HCT116 (cell line): Measurements from ENCODE around the gene EVC. TPM values are rescaled to one million over a fixed set of nuclear protein-coding genes. Genes with fewer than 3 reads are reported as not detected.

ENCODE experiments used
- ATAC-seq: fragments of 200-7000 bp; cut with Tn5 transposase; 2 replicates; pipeline ENCODE4 v1.9.1; 2020; ENCODE audit warnings: mild to moderate bottlenecking, moderate library complexity
- BruUV-seq: library from RNA; stranded (reverse); fragments of 400-500 nt; replicated peaks from 2 replicates; lab custom pipeline; 2021; lab: Mats Ljungman, UMichigan
- CTCF ChIA-PET: fragments of 300-600 bp; sonication (Branson Sonifier 250); formaldehyde crosslinking; loops from one replicate; lab custom pipeline; 2021; ENCODE audit warnings: antibody characterized with exemption; lab: Charles Lee
- POLR2A ChIA-PET: fragments of 300-600, 350-600 bp; sonication (Branson Sonifier 250); formaldehyde crosslinking; loops from one replicate; lab custom pipeline; 2021; ENCODE audit warnings: antibody characterized with exemption; lab: Charles Lee
- RAD21 ChIA-PET, 2 experiments: fragments of 300-600 bp; sonication (Branson Sonifier 250); formaldehyde crosslinking; loops; one replicate each; lab custom pipeline; 2023; ENCODE audit warnings: low total read pairs in 2 of 2; ENCODE audit not compliant: uncharacterized antibody in 2 of 2, unreplicated experiment in 2 of 2, low non-redundant PET in 1 of 2; lab: Charles Lee
- DNase-seq: peaks from one replicate; pipeline ENCODE4 v3.0.0-alpha.2; 2010; ENCODE audit warnings: low read depth, low spot score
- H2AFZ ChIP-seq: fragments of 200-600 bp; shearing (Covaris generic), sonication (generic); 2 replicates; pipeline ENCODE4 v1.6.1; 2017; ENCODE audit warnings: low read depth, mixed run types, mixed read lengths, antibody characterized with exemption, low read length; ENCODE audit not compliant: poor library complexity, severe bottlenecking
- H3K27ac ChIP-seq: 2 replicates; pipeline ENCODE4 v1.5.1; 2012; ENCODE audit warnings: low read depth, low read length
- H3K27me3 ChIP-seq: fragments of 200-600 bp; sonication (generic); 2 replicates; pipeline ENCODE4 v1.6.1; 2016; ENCODE audit warnings: mixed run types, low read length, mixed read lengths; ENCODE audit not compliant: insufficient read depth
- H3K36me3 ChIP-seq, 2 experiments: fragments of 200-500 bp in 1 of 2; fragments of 200-600 bp in 1 of 2; sonication (Bioruptor generic) in 1 of 2; sonication (generic) in 1 of 2; 2 replicates each; pipeline versions ENCODE4 v1.5.1 to v1.6.1; 2014 to 2016; ENCODE audit warnings: low read length in 2 of 2, inconsistent platforms in 1 of 2, mixed read lengths in 1 of 2, mixed run types in 1 of 2; ENCODE audit not compliant: insufficient read depth in 2 of 2, control insufficient read depth in 1 of 2
- H3K4me1 ChIP-seq, 2 experiments: fragments of 200-600 bp in 1 of 2; sonication (generic) in 1 of 2; 2 replicates each; pipeline versions ENCODE4 v1.5.1 to v1.6.1; 2012 to 2017; ENCODE audit warnings: low read length in 2 of 2, inconsistent platforms in 1 of 2, mild to moderate bottlenecking in 1 of 2, mixed read lengths in 1 of 2, mixed run types in 1 of 2, moderate library complexity in 1 of 2; ENCODE audit not compliant: insufficient read depth in 2 of 2, control insufficient read depth in 1 of 2
- H3K4me2 ChIP-seq: fragments of 200-600 bp; sonication (generic); 2 replicates; pipeline ENCODE4 v1.6.1; 2017; ENCODE audit warnings: mixed run types, low read length, mixed read lengths
- H3K4me3 ChIP-seq, 2 experiments: fragments of 200-600 bp in 1 of 2; sonication (generic) in 1 of 2; replicated peaks in 1 of 2; 2 replicates each; pipeline ENCODE4 v1.5.1; 2011 to 2016; ENCODE audit warnings: low read length in 2 of 2, control low read depth in 1 of 2, low read depth in 1 of 2, mild to moderate bottlenecking in 1 of 2, mixed read lengths in 1 of 2, mixed run types in 1 of 2
- H3K79me2 ChIP-seq: fragments of 200-600 bp; sonication (generic); 2 replicates; pipeline ENCODE4 v1.6.1; 2017; ENCODE audit warnings: mild to moderate bottlenecking, mixed run types, low read length, moderate library complexity, mixed read lengths; ENCODE audit not compliant: insufficient read depth
- H3K9ac ChIP-seq: fragments of 200-600 bp; sonication (generic); 2 replicates; pipeline ENCODE4 v1.6.1; 2016; ENCODE audit warnings: low read length, mixed read lengths
- H3K9me2 ChIP-seq: fragments of 200-600 bp; sonication (generic), shearing (Covaris generic); 2 replicates; pipeline ENCODE4 v1.6.1; 2017; ENCODE audit warnings: mixed run types, mild to moderate bottlenecking, moderate library complexity; ENCODE audit not compliant: insufficient read depth
- H3K9me3 ChIP-seq, 2 experiments: fragments of 200-500 bp in 1 of 2; fragments of 200-600 bp in 1 of 2; sonication (Bioruptor generic) in 1 of 2; sonication (generic) in 1 of 2; 2 replicates each; pipeline ENCODE4 v1.6.1; 2014 to 2017; ENCODE audit warnings: low read length in 2 of 2, mixed read lengths in 2 of 2, inconsistent platforms in 1 of 2, low read depth in 1 of 2, mild to moderate bottlenecking in 1 of 2, mixed run types in 1 of 2, moderate library complexity in 1 of 2; ENCODE audit not compliant: control insufficient read depth in 1 of 2, insufficient read depth in 1 of 2
- H4K20me1 ChIP-seq: fragments of 200-600 bp; sonication (generic), shearing (Covaris generic); 2 replicates; pipeline ENCODE4 v1.6.1; 2017; ENCODE audit warnings: mixed run types, mild to moderate bottlenecking, moderate library complexity; ENCODE audit not compliant: insufficient read depth
- CBX3 ChIP-seq: IDR thresholded peaks from 2 replicates; pipeline ENCODE4 v1.6.1; 2012; ENCODE audit warnings: low read depth
- CEBPB ChIP-seq: IDR thresholded peaks from 2 replicates; pipeline ENCODE4 v1.6.1; 2012; ENCODE audit warnings: low read depth
- CTCF ChIP-seq, 3 experiments: fragments of 200-600 bp in 1 of 3; sonication (generic) in 1 of 3; IDR thresholded peaks in 2 of 3; conservative IDR thresholded peaks in 1 of 3; 2 replicates each; pipeline ENCODE4 v1.5.1; 2012 to 2017; ENCODE audit warnings: low read depth in 2 of 3, low read length in 2 of 3, antibody characterized with exemption in 1 of 3, borderline replicate concordance in 1 of 3, control low read depth in 1 of 3, mild to moderate bottlenecking in 1 of 3, mixed read lengths in 1 of 3, mixed run types in 1 of 3, moderate library complexity in 1 of 3; ENCODE audit not compliant: insufficient read depth in 1 of 3
- EGR1 ChIP-seq: IDR thresholded peaks from 2 replicates; pipeline ENCODE4 v1.6.1; 2012; ENCODE audit warnings: low read depth
- EZH2 ChIP-seq: fragments of 200-600 bp; sonication (generic); IDR thresholded peaks from 2 replicates; pipeline ENCODE4 v1.6.1; 2017; ENCODE audit warnings: antibody characterized with exemption, mixed run types
- EZH2phosphoT487 ChIP-seq: fragments of 200-600 bp; IDR thresholded peaks from 2 replicates; pipeline ENCODE4 v1.6.1; 2018; ENCODE audit warnings: antibody characterized with exemption, borderline replicate concordance
- FOSL1 ChIP-seq: IDR thresholded peaks from 2 replicates; pipeline ENCODE4 v1.6.1; 2012; ENCODE audit warnings: low read depth
- JUND ChIP-seq: IDR thresholded peaks from 2 replicates; pipeline ENCODE4 v1.6.1; 2012
- MAX ChIP-seq: IDR thresholded peaks from 2 replicates; pipeline ENCODE4 v1.6.1; 2012
- POLR2AphosphoS5 ChIP-seq: IDR thresholded peaks from 2 replicates; pipeline ENCODE4 v1.6.1; 2011; ENCODE audit warnings: mild to moderate bottlenecking, low read depth, low read length, moderate library complexity
- RAD21 ChIP-seq: IDR thresholded peaks from 2 replicates; pipeline ENCODE4 v1.6.1; 2012; ENCODE audit warnings: low read depth, mild to moderate bottlenecking
- REST ChIP-seq: IDR thresholded peaks from 2 replicates; pipeline ENCODE4 v1.6.1; 2012; ENCODE audit warnings: low read depth
- SIN3A ChIP-seq: IDR thresholded peaks from 2 replicates; pipeline ENCODE4 v1.6.1; 2012; ENCODE audit warnings: low read depth
- SP1 ChIP-seq: IDR thresholded peaks from 2 replicates; pipeline ENCODE4 v1.6.1; 2012; ENCODE audit warnings: low read depth
- SRF ChIP-seq: IDR thresholded peaks from 2 replicates; pipeline ENCODE4 v1.6.1; 2012; ENCODE audit warnings: low read depth
- TCF7L2 ChIP-seq: IDR thresholded peaks from 2 replicates; pipeline ENCODE4 v1.7.0; 2011; ENCODE audit warnings: borderline replicate concordance, inconsistent platforms; ENCODE audit not compliant: insufficient read depth, insufficient read length; ENCODE audit errors: extremely low read depth
- YY1 ChIP-seq: IDR thresholded peaks from 2 replicates; pipeline ENCODE4 v1.6.1; 2011; ENCODE audit warnings: low read length, low read depth, moderate library complexity, mild to moderate bottlenecking; ENCODE audit not compliant: insufficient replicate concordance; ENCODE audit errors: extremely low read depth
- ZFX ChIP-seq: fragments of 450-650 bp; IDR thresholded peaks from 2 replicates; pipeline ENCODE4 v1.6.1; 2017
- intact Hi-C: fragments of 100-400 bp; cut with micrococcal nuclease; formaldehyde crosslinking; loops from 2 replicates; pipeline ENCODE4 v1.10.0; 2022
- total RNA-seq: library from RNA; stranded (reverse); gene quantifications from one replicate; pipeline ENCODE4 v1.2.1, GENCODE V29; 2021; ENCODE audit not compliant: unreplicated experiment
- TF ChIP-seq, protein P1 (sequence below): IDR thresholded peaks from 2 replicates; pipeline ENCODE4 v1.6.1; 2012

Gene EVC
- total RNA-seq, 1 experiment from 2014 or later: 0.15 TPM

- Histone ChIP-seq H4K20me1 (no peaks in the 10 kb centered on the region), H3K4me1 (no peaks in the 10 kb centered on the region), H3K4me2 (no peak overlapping the region), H2AFZ (no peak overlapping the region), H3K36me3 (no peaks in the 10 kb centered on the region), H3K4me3 (no peak overlapping the region), H3K27me3 (peaks cover 8% of the 10 kb centered on the region; the same call in 1 of the 2 replicates), H3K27ac (no peak overlapping the region), H3K9ac (no peak overlapping the region)
- DNase-seq (no peak), ATAC-seq (no peak)
- CTCF ChIA-PET: no interaction called here
- POLR2A ChIA-PET: no interaction called here
- RAD21 ChIA-PET: no interaction called here
- BruUV-seq: no TSS peak
- intact Hi-C loops: no loop called here
- TF ChIP-seq JUND (no peak), YY1 (no peak), CEBPB (no peak), EGR1 (no peak), ZFX (no peak), REST (no peak), SP1 (no peak), EZH2 (no peak), EZH2phosphoT487 (no peak), CTCF (IDR thresholded peaks at IDR 0.05 in 2 of 3, conservative IDR thresholded peaks at IDR 0.05 in 1 of 3; ENCODE audit: borderline replicate concordance in 1 of 3, insufficient read depth in 1 of 3, low read depth in 2 of 3, low read length in 2 of 3) (no peak), MAX (no peak), CBX3 (no peak), SRF (no peak), SIN3A (no peak), POLR2AphosphoS5 (no peak), TCF7L2 (no peak), FOSL1 (no peak), RAD21 (no peak)
- TF ChIP-seq, protein P1, sequence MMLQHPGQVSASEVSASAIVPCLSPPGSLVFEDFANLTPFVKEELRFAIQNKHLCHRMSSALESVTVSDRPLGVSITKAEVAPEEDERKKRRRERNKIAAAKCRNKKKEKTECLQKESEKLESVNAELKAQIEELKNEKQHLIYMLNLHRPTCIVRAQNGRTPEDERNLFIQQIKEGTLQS: no peak
- TF ChIP-seq, all 23 proteins: peak for 0
- Histone ChIP-seq H3K9me3 (no peaks in the 10 kb centered on the region), H3K9me2 (no peaks in the 10 kb centered on the region), H3K79me2 (no peaks in the 10 kb centered on the region)
These were observed 86.0 kb downstream of the EVC start for GRCh38 chr4:5796976-5797375.
